Heart right ventricle (tissue), 16 donors: ENCODE data around the gene HERC3. TPM values are rescaled to one million over a fixed set of nuclear protein-coding genes. Genes with fewer than 3 reads are reported as not detected.

Source experiments
- ATAC-seq, 8 donors: fragments of 200-7000 bp; cut with Tn5 transposase; one replicate each; pipeline ENCODE4 v1.9.1; 2020; ENCODE audit warnings: mild to moderate bottlenecking in 8 of 8, moderate library complexity in 8 of 8, moderate number of reproducible peaks in 1 of 8
- DNase-seq, 2 donors: peaks; one replicate each; pipeline ENCODE4 v3.0.0-alpha.2; 2020
- H3K27ac ChIP-seq, 10 donors: fragments of 200-600 bp; sonication (generic) in 2 of 10; one replicate each; pipeline versions ENCODE4 v1.5.0 to v1.8.0; 2020 to 2022; ENCODE audit warnings: mild to moderate bottlenecking in 3 of 10
- H3K27me3 ChIP-seq, 7 donors: fragments of 200-600 bp; one replicate each; pipeline ENCODE4 v1.8.0; 2021 to 2022; ENCODE audit warnings: mild to moderate bottlenecking in 2 of 7
- H3K36me3 ChIP-seq, 9 donors: fragments of 200-600 bp; sonication (generic) in 1 of 9; one replicate each; pipeline versions ENCODE4 v1.5.0 to v1.8.0; 2020 to 2022; ENCODE audit warnings: mild to moderate bottlenecking in 2 of 9
- H3K4me1 ChIP-seq, 9 donors: fragments of 200-600 bp; sonication (generic) in 1 of 9; one replicate each; pipeline versions ENCODE4 v1.5.0 to v1.8.0; 2020 to 2022; ENCODE audit warnings: mild to moderate bottlenecking in 4 of 9
- H3K4me3 ChIP-seq, 10 donors: fragments of 200-600 bp; sonication (generic) in 2 of 10; one replicate each; pipeline versions ENCODE4 v1.5.0 to v1.8.0; 2020 to 2022; ENCODE audit warnings: mild to moderate bottlenecking in 7 of 10, moderate library complexity in 2 of 10
- H3K9me3 ChIP-seq, 11 donors: fragments of 200-600 bp in 10 of 11; sonication (generic) in 2 of 11; one replicate each; pipeline versions ENCODE4 v1.5.0 to v1.8.0; 2013 to 2022; ENCODE audit warnings: mild to moderate bottlenecking in 2 of 11, control low read depth in 1 of 11, moderate library complexity in 1 of 11
- CTCF ChIP-seq, 9 donors: fragments of 200-600 bp; sonication (generic) in 2 of 9; IDR thresholded peaks; one replicate each; pipeline versions ENCODE4 v1.5.0 to v1.8.0; 2021 to 2022; ENCODE audit warnings: antibody characterized with exemption in 9 of 9, mild to moderate bottlenecking in 5 of 9, moderate library complexity in 1 of 9
- whole genome bisulfite sequencing, 2 donors: extraction: QIAGEN DNeasy Blood & Tissue Kit; methylation state at CpG; one replicate each; pipeline ENCODE4 v1.1.7; 2013; ENCODE audit warnings: inconsistent platforms in 1 of 2; 5-methylcytosine and 5-hydroxymethylcytosine counted together
- intact Hi-C, 10 donors: fragments of 100-400 bp; cut with DNase I; formaldehyde crosslinking; loops; one replicate each; pipeline versions ENCODE4 v1.11.1 to v1.14.2; 2022
- polyA plus RNA-seq, 2 donors: library from polyadenylated mRNA; stranded (reverse); fragments of 200-250 nt; gene quantifications; one replicate each; pipeline ENCODE4 v1.2.3, GENCODE V29; 2013
- total RNA-seq, 10 donors: library from RNA; stranded (reverse); fragmentation: NEBNext Ultra II Directional in 3 of 10; extraction: Animal tissue kit (Norgen Biotek cat#: 25700) in 3 of 10; gene quantifications; one replicate each; pipeline versions ENCODE4 v1.2.1 to v1.2.4, GENCODE V29; 2021 to 2023
- donor health status: Arrhythmogenic right ventricular cardiomyopathy.
- donor health status: ischemic (EF 13 %, LVEDD 7.1; RV severe dilation, severe dysfunction).
- donor health status: healthy with polysubstance abuse.
- donor health status: DM: no; HTN: yes; CAD: no.
- donor health status: DM: no; HTN: no; CAD: no.
- donor health status: ischemic (EF 25% LVEDD 6.9; RV normal size, moderate dysfunction).
- donor health status: ischemic (EF 25% LVEDD 5.7; RV mildly dilated, moderate dysfunction).
- donor health status: healthy.
- donor health status: DM: yes; HTN: yes; CAD: no.
- donor health status: Ischemic cardiomyopathy.
- donor health status: ischemic (EF 35%, LVEDD 5.7; RV mildly dilated, moderate dysfunction).
- donor health status: nonischemic (EF 11% LVEDD 7.7; RV severe dilation, severe dysfunction).
- donor health status: DM: yes; HTN: yes; CAD: no.
- donor health status: PGD.
- donor health status: ischemic (EF 29% LVEDD 5.4; RV normal size, mild dysfunction).
- donor health status: nonischemic (EF 23%, LVEDD 6.1; RV moderate dilation, normal function).

HERC3 gene
- total and polyA plus RNA-seq, 12 donors: 8.5 to 62.6 (median 46.5) TPM

DNA sequence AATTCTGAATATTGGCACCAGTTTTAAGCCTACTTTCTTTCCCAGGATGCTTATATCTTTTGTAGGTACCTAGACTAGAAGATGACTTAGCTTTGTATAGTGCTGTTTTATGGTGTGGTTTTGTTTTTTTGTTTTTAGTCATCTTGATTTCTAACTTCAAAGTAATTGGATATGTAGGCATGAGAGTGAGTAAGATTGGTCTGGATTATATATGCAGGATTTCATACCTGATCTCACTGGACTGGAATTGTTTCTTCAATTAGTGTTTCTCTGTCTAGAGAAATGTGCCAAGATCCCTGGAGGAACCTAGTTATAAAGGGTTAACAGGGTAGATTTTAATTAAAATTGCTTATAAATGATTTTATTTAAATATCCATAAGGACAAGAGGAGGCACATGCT is 82.3 kb downstream of the HERC3 start:
- no peak overlapping the region for H3K4me3 ChIP-seq
- no peaks in the 10 kb centered on the region for H3K9me3 ChIP-seq
- no peaks in the 10 kb centered on the region for H3K4me1 ChIP-seq
- intact Hi-C loops: no loop called here
- DNase-seq: no peak
- no peak for ATAC-seq
- H3K36me3 ChIP-seq: peaks cover 0 to 87% (median 51%) of the 10 kb centered on the region in 9 donors
- H3K27ac ChIP-seq: no peak overlapping the region
- no peak for TF ChIP-seq CTCF (IDR thresholded peaks at IDR 0.05)
- no peaks in the 10 kb centered on the region for H3K27me3 ChIP-seq

- H3K9me3 ChIP-seq: no peaks in the 10 kb centered on the region
- H3K36me3 ChIP-seq: peaks cover 0 to 87% (median 50%) of the 10 kb centered on the region in 9 donors
- 90 to 92% methylated on average over 2 of the region's 2 CpGs for WGBS, 2 donors
- no peak overlapping the region for H3K4me3 ChIP-seq
- no peaks in the 10 kb centered on the region for H3K4me1 ChIP-seq
- H3K27me3 ChIP-seq: no peaks in the 10 kb centered on the region
- H3K27ac ChIP-seq: no peak overlapping the region
- intact Hi-C loops: no loop called here
- ATAC-seq (no peak), DNase-seq (no peak)
- no peak for TF ChIP-seq CTCF (IDR thresholded peaks at IDR 0.05)
These were observed 82.7 kb downstream of the HERC3 start for GRCh38 chr4:88674979-88675378.

- intact Hi-C loops: no loop called here
- ATAC-seq: no peak
- Histone ChIP-seq H3K27me3 (no peaks in the 10 kb centered on the region), H3K4me1 (no peaks in the 10 kb centered on the region), H3K27ac (no peak overlapping the region), H3K4me3 (no peak overlapping the region), H3K36me3 (peaks cover 0 to 87% (median 50%) of the 10 kb centered on the region in 9 donors), H3K9me3 (no peaks in the 10 kb centered on the region)
- 70 to 81% methylated on average over 2 of the region's 2 CpGs for WGBS, 2 donors
- TF ChIP-seq CTCF (IDR thresholded peaks at IDR 0.05): no peak
- no peak for DNase-seq
These were observed 83.3 kb downstream of the HERC3 start for GRCh38 chr4:88675543-88675942.

DNA sequence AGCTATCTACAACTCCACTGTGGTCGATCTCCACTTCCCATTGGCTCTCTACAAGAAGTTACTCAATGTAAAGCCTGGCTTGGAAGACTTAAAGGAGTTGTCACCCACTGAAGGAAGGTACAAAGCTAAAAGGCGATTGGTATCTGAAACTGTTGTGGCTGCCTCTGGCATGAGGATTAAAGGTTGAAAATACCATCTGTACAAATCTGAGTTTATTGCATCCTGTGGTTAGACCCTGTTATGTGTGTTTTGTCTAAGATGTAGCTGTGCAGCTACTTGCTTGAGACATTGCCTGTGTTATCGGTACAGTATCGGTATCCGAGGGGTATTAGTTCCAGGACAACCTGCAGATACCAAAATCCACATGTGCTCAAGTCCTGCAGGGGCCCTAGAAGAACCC is 88.9 kb downstream of the HERC3 start:
- H3K4me1 ChIP-seq: no peaks in the 10 kb centered on the region
- DNase-seq: no peak
- no peak overlapping the region for H3K27ac ChIP-seq
- H3K36me3 ChIP-seq: peaks cover 0 to 95% (median 61%) of the 10 kb centered on the region in 9 donors
- 95 to 97% methylated on average over 5 of the region's 5 CpGs for WGBS, 2 donors
- TF ChIP-seq CTCF (IDR thresholded peaks at IDR 0.05): no peak
- ATAC-seq: no peak
- intact Hi-C loops: no loop called here
- H3K4me3 ChIP-seq: no peak overlapping the region
- no peaks in the 10 kb centered on the region for H3K9me3 ChIP-seq
- H3K27me3 ChIP-seq: no peaks in the 10 kb centered on the region
